ENCODE measurements around the gene FBXO42.

DNA sequence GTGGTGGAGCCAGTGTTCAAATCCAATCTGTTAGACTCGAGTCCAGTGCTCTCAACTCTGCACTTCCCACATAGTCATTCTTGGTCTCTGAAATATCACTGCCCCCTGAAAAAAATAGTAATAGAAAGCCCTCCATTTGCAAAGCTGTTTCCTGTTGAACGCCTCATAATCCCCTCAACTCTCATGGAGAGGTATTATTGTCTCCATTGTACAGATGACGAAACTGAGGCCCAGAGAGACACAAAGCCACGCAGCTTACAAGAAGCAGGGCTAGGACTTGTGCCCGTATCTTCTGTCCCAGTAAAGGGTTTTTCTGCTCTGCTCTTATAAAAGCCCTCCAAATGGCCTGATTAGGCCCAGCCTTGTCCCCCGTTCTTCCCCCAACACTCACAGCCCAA is 133.6 kb downstream of the FBXO42 start:
- TF ChIP-seq, protein P1, sequence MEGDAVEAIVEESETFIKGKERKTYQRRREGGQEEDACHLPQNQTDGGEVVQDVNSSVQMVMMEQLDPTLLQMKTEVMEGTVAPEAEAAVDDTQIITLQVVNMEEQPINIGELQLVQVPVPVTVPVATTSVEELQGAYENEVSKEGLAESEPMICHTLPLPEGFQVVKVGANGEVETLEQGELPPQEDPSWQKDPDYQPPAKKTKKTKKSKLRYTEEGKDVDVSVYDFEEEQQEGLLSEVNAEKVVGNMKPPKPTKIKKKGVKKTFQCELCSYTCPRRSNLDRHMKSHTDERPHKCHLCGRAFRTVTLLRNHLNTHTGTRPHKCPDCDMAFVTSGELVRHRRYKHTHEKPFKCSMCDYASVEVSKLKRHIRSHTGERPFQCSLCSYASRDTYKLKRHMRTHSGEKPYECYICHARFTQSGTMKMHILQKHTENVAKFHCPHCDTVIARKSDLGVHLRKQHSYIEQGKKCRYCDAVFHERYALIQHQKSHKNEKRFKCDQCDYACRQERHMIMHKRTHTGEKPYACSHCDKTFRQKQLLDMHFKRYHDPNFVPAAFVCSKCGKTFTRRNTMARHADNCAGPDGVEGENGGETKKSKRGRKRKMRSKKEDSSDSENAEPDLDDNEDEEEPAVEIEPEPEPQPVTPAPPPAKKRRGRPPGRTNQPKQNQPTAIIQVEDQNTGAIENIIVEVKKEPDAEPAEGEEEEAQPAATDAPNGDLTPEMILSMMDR (conservative IDR thresholded peaks at IDR 0.05 in 1 of 2, IDR thresholded peaks at IDR 0.05 in 1 of 2; ENCODE audit: low read depth in 1 of 2, low read length in 2 of 2), result no peak
- TF ChIP-seq EZH2 (IDR thresholded peaks at IDR 0.05; ENCODE audit: low read length, missing control alignments), result no peak
